Gastrocnemius medialis (tissue), 4 donors: ENCODE measurements around the gene OR8B8. TPM values are rescaled to one million over a fixed set of nuclear protein-coding genes. Genes with fewer than 3 reads are reported as not detected.

ENCODE experiments used
- ATAC-seq, 2 donors: fragments of 150-250 bp; one replicate each; pipeline ENCODE4 v1.9.1; 2016
- DNase-seq, 2 donors: peaks; one replicate each; pipeline ENCODE4 v3.0.0-alpha.2; 2019
- H3K27ac ChIP-seq, 4 donors: fragments of 200-600 bp; sonication (generic); 1 replicate in 1 of 4; 2 replicates in 3 of 4; pipeline ENCODE4 v1.5.1; 2016 to 2018; ENCODE audit warnings: mild to moderate bottlenecking in 2 of 4, moderate library complexity in 1 of 4
- H3K27me3 ChIP-seq, 3 donors: fragments of 200-600 bp; sonication (generic) in 2 of 3; 1 replicate in 1 of 3; 2 replicates in 2 of 3; pipeline versions ENCODE4 v1.5.1 to v1.6.0; 2016 to 2019; ENCODE audit warnings: mild to moderate bottlenecking in 1 of 3, moderate library complexity in 1 of 3
- H3K36me3 ChIP-seq, 2 donors: fragments of 200-600 bp; sonication (generic) in 1 of 2; one replicate each; pipeline ENCODE4 v1.5.1; 2017 to 2018
- H3K4me1 ChIP-seq, 2 donors: fragments of 200-600 bp; sonication (generic) in 1 of 2; one replicate each; pipeline ENCODE4 v1.5.1; 2016 to 2017; ENCODE audit warnings: mild to moderate bottlenecking in 2 of 2
- H3K4me3 ChIP-seq, 4 donors: fragments of 200-600 bp; sonication (generic) in 3 of 4; 1 replicate in 1 of 4; 2 replicates in 3 of 4; pipeline ENCODE4 v1.5.1; 2016 to 2019; ENCODE audit warnings: mild to moderate bottlenecking in 2 of 4
- H3K9me3 ChIP-seq, 3 donors: fragments of 200-600 bp; sonication (generic) in 2 of 3; 1 replicate in 1 of 3; 2 replicates in 2 of 3; pipeline ENCODE4 v1.5.1; 2016 to 2019
- POLR2A ChIP-seq, 2 donors: fragments of 450-650 bp; IDR thresholded peaks; one replicate each; pipeline ENCODE4 v1.6.1; 2017; ENCODE audit warnings: antibody characterized with exemption in 2 of 2, mild to moderate bottlenecking in 2 of 2, moderate library complexity in 2 of 2
- in situ Hi-C, 4 donors: fragments of 200-750 bp; cut with MboI; loops; one replicate each; pipeline versions ENCODE4 v1.15.0 to v1.8.0; 2017; ENCODE audit warnings: low sequenced_read_pairs in 4 of 4
- intact Hi-C: fragments of 100-400 bp; cut with DNase I; formaldehyde crosslinking; loops from one replicate; pipeline ENCODE4 v1.15.1; 2023; ENCODE audit warnings: low total_unique reads
- total RNA-seq, 4 donors: library from RNA; depleted of rRNA; stranded (reverse); fragments of >200 nt; gene quantifications; one replicate each; pipeline versions ENCODE4 v1.1.0 to v1.2.3, GENCODE V29; 2016
- TF ChIP-seq, protein P1 (sequence below), 5 experiments: fragments of 450-650 bp in 3 of 5; fragments of 200-600 bp in 2 of 5; sonication (generic) in 2 of 5; IDR thresholded peaks in 4 of 5; conservative IDR thresholded peaks in 1 of 5; 1 replicate in 4 of 5; 2 replicates in 1 of 5; pipeline ENCODE4 v1.5.1; 2016 to 2019; ENCODE audit warnings: antibody characterized with exemption in 5 of 5, mild to moderate bottlenecking in 3 of 5, moderate library complexity in 3 of 5

Gene OR8B8, protein sequence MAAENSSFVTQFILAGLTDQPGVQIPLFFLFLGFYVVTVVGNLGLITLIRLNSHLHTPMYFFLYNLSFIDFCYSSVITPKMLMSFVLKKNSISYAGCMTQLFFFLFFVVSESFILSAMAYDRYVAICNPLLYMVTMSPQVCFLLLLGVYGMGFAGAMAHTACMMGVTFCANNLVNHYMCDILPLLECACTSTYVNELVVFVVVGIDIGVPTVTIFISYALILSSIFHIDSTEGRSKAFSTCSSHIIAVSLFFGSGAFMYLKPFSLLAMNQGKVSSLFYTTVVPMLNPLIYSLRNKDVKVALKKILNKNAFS
- not detected for total RNA-seq

DNA sequence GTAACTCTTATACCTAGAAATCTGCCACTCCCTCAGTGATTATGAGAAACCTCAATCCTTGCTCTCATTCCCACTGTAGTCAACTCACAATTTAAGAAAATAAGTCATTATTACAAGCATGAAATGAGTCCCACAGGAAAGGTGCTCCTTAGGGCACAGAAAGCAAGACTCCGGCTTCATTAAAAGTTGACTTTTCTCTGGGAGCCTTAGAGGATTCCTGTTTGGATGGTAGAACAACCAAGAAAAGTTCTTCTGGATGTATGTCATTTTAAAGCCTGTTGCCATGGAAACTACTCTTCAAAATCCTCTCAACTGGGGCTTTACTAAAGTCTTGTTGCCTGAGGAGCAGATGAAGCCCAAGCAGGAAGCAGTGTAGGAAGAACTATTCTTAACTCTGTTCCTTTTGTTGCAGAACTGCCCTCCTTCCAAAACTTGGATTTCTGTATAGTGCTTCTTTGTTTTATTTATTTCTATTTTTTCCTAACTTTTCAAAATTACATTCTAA is at the start of gene OR8B8:
Gene OR8B8 (minus strand): TSS at position 51 of the 505 bp plus-strand sequence. CDS start 4,611 bp downstream, outside the sequence.
- Histone ChIP-seq H3K27me3 (no peaks in the 10 kb centered on the region), H3K4me1 (no peaks in the 10 kb centered on the region), H3K9me3 (no peaks in the 10 kb centered on the region), H3K4me3 (no peak within 1 kb of the TSS), H3K27ac (no peak within 1 kb of the TSS), H3K36me3 (no peaks in the 10 kb centered on the region)
- no peak for ATAC-seq
- no peak for TF ChIP-seq POLR2A (IDR thresholded peaks at IDR 0.05)
- TF ChIP-seq, protein P1, sequence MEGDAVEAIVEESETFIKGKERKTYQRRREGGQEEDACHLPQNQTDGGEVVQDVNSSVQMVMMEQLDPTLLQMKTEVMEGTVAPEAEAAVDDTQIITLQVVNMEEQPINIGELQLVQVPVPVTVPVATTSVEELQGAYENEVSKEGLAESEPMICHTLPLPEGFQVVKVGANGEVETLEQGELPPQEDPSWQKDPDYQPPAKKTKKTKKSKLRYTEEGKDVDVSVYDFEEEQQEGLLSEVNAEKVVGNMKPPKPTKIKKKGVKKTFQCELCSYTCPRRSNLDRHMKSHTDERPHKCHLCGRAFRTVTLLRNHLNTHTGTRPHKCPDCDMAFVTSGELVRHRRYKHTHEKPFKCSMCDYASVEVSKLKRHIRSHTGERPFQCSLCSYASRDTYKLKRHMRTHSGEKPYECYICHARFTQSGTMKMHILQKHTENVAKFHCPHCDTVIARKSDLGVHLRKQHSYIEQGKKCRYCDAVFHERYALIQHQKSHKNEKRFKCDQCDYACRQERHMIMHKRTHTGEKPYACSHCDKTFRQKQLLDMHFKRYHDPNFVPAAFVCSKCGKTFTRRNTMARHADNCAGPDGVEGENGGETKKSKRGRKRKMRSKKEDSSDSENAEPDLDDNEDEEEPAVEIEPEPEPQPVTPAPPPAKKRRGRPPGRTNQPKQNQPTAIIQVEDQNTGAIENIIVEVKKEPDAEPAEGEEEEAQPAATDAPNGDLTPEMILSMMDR (IDR thresholded peaks at IDR 0.05 in 4 of 5, conservative IDR thresholded peaks at IDR 0.05 in 1 of 5) = no peak
- DNase-seq = no peak
- in situ Hi-C loops = no loop called here
- intact Hi-C loops = no loop called here

DNA sequence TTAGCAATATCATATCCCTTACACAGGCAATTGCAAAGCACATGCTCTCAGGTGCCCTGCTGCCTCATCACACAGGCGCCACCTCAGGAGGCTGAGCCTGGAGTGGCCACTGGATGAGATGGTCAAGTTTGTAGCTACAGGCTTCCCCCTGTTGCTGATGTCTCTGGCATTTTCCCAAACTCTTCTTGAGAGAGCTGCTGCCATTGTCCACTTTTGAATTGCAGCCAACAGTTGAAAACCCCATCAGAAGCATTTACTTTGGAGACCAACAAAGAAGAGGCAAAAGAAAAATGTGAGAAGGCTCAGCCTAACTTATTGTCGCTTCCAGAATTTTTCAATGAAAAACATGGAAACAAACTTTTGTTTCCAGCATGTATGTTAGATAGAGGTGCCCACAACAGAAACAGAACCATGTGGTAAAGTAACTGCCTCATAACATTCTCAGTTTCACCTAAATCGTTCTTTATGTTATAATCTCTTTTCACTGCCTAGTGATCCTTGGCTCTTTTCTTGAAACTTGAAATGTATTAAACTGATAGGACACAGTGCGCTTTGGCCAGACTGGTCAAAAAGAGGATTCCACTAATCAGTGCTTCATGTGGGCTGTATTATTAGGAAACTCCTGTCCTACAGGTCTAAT is 47.6 kb upstream of the OR8B8 start:
- Histone ChIP-seq H3K4me3 (no peak overlapping the region), H3K27me3 (no peaks in the 10 kb centered on the region), H3K27ac (no peak overlapping the region), H3K4me1 (no peaks in the 10 kb centered on the region), H3K9me3 (no peaks in the 10 kb centered on the region), H3K36me3 (no peaks in the 10 kb centered on the region)
- ATAC-seq (no peak), DNase-seq (no peak)
- in situ Hi-C loops (no loop called here), intact Hi-C loops (no loop called here)
- TF ChIP-seq, protein P1 (IDR thresholded peaks at IDR 0.05 in 4 of 5, conservative IDR thresholded peaks at IDR 0.05 in 1 of 5) = no peak
- no peak for TF ChIP-seq POLR2A (IDR thresholded peaks at IDR 0.05)

DNA sequence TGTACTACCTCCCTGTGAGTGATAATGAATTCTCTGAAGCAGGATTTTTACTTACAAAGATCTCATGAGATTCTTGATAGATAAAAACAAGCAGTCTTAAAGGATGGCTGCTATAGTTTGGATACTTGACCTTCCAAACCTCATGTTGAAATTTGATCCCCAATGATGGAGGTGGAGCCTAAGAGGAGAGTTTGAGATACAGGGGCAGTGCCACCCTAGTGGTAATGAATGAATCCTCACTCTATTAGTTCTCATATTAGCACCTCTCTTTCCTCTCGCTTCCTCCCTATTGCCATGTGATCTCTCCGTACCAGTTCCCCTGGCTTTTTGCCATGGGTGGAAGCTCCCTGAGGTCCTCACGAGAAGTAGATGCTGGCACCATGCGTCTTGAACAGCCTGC is 37.9 kb upstream of the OR8B8 start:
- intact Hi-C loops = no loop called here
- TF ChIP-seq, protein P1 (IDR thresholded peaks at IDR 0.05 in 4 of 5, conservative IDR thresholded peaks at IDR 0.05 in 1 of 5) = no peak
- no peak for TF ChIP-seq POLR2A (IDR thresholded peaks at IDR 0.05)
- no peak for ATAC-seq

DNA sequence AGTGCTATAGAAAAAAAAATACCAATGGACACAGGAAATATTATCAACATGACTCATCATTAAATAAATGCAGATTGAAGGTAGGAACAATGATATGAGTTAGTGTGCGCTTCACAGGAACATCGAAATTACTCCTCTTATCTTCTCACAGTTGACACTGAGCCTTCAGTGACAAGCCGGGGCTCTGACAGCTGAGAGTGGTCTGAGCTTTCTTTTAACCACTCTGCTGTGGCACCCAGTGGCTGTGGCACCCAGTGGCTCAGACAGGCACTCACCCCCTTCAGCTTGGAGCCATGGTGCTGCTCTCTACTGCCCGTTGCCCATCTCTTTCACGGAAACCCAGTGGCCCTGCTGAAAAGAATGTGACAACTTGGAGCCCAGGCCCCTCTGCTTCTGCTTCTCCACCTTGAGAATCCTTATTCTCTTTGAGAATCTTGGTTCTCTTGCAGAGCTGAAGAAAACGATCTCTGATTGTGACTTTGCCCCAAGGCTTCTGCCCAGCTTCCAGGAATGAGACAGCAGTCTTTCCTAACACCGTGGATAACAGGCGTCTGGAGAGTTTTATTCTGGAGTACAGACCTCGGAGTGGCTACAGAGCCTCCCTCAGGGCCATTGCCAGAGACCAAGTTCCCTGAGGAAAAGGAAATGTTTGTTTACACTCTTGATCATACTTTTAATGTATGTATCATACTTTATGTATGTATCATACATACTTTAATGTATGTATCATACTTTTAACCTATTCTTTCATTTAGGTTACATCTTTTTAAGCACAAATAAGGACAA is 37.1 kb upstream of the OR8B8 start:
- Histone ChIP-seq H3K9me3 (no peaks in the 10 kb centered on the region), H3K4me3 (no peak overlapping the region), H3K27ac (no peak overlapping the region), H3K36me3 (no peaks in the 10 kb centered on the region), H3K4me1 (no peaks in the 10 kb centered on the region), H3K27me3 (no peaks in the 10 kb centered on the region)
- in situ Hi-C loops (no loop called here), intact Hi-C loops (no loop called here)
- no peak for ATAC-seq
- no peak for TF ChIP-seq POLR2A (IDR thresholded peaks at IDR 0.05)
- TF ChIP-seq, protein P1 (IDR thresholded peaks at IDR 0.05 in 4 of 5, conservative IDR thresholded peaks at IDR 0.05 in 1 of 5) = no peak
- DNase-seq = no peak

More for the DNA sequence above, 37.9 kb upstream of the OR8B8 start:
- DNase-seq = no peak
- Histone ChIP-seq H3K4me1 (no peaks in the 10 kb centered on the region), H3K27me3 (no peaks in the 10 kb centered on the region), H3K36me3 (no peaks in the 10 kb centered on the region), H3K9me3 (no peaks in the 10 kb centered on the region), H3K4me3 (no peak overlapping the region), H3K27ac (no peak overlapping the region)
- in situ Hi-C loops = no loop called here
